OCI-LY1 (cell line): ENCODE data around the gene GJD3.

ENCODE experiments used
- EZH2 ChIP-seq: fragments of 200-600 bp; sonication (generic), shearing (Covaris generic); IDR thresholded peaks from 2 replicates; pipeline ENCODE4 v1.8.0; 2017; ENCODE audit warnings: borderline replicate concordance, mixed run types, mild to moderate bottlenecking, antibody characterized with exemption, low read length, moderate library complexity, mixed read lengths
- TF ChIP-seq, protein P1 (sequence below): fragments of 200-600 bp; sonication (generic), shearing (Covaris generic); IDR thresholded peaks from 2 replicates; pipeline ENCODE4 v1.5.1; 2017; ENCODE audit warnings: mild to moderate bottlenecking, antibody characterized with exemption, low read length, moderate library complexity, mixed read lengths

DNA sequence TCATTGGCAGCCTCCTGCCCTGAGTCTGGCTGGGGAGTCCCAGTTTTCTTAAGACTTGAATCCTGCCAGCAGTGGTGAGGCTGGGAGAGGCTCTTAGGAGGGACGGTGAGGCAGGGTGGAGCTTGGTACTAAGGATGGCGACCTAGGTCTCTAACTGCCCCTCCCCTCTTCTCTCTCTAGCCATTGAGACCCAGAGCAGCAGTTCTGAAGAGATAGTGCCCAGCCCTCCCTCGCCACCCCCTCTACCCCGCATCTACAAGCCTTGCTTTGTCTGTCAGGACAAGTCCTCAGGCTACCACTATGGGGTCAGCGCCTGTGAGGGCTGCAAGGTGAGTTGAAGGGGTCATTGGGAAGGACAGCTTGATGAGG is 16.4 kb downstream of the GJD3 start:
- TF ChIP-seq, protein P1, sequence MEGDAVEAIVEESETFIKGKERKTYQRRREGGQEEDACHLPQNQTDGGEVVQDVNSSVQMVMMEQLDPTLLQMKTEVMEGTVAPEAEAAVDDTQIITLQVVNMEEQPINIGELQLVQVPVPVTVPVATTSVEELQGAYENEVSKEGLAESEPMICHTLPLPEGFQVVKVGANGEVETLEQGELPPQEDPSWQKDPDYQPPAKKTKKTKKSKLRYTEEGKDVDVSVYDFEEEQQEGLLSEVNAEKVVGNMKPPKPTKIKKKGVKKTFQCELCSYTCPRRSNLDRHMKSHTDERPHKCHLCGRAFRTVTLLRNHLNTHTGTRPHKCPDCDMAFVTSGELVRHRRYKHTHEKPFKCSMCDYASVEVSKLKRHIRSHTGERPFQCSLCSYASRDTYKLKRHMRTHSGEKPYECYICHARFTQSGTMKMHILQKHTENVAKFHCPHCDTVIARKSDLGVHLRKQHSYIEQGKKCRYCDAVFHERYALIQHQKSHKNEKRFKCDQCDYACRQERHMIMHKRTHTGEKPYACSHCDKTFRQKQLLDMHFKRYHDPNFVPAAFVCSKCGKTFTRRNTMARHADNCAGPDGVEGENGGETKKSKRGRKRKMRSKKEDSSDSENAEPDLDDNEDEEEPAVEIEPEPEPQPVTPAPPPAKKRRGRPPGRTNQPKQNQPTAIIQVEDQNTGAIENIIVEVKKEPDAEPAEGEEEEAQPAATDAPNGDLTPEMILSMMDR = no peak
- TF ChIP-seq EZH2 = no peak
